Stimulated activated naive B cell treated with anti-CD40 and anti-IgM and Interleukin-4, amounts not matched to agents 10 μg/mL and 1 μg/mL and 100 μg/mL, for 72 hours (primary cell): ENCODE measurements around the gene AOPEP.

Experiments
- ATAC-seq, 2 donors: fragments of 150-1000 bp; cut with Tn5 transposase; replicated peaks; 2 replicates each; pipeline ENCODE4 v1.10.0; 2021; ENCODE audit warnings: moderate library complexity in 1 of 2
- DNase-seq: peaks from one replicate; pipeline ENCODE4 v3.0.0; 2021
- H3K27ac Mint-ChIP-seq: one replicate; pipeline ENCODE4 v1.8.0; 2022; ENCODE audit warnings: mild to moderate bottlenecking, mixed read lengths
- H3K27me3 Mint-ChIP-seq, 2 donors: one replicate each; pipeline ENCODE4 v1.8.0; 2022; ENCODE audit warnings: mixed read lengths in 2 of 2
- H3K36me3 Mint-ChIP-seq, 2 donors: one replicate each; pipeline ENCODE4 v1.8.0; 2022; ENCODE audit warnings: mixed read lengths in 2 of 2, mild to moderate bottlenecking in 1 of 2
- H3K4me1 Mint-ChIP-seq, 2 donors: one replicate each; pipeline ENCODE4 v1.8.0; 2022; ENCODE audit warnings: mixed read lengths in 2 of 2, mild to moderate bottlenecking in 1 of 2
- H3K4me3 Mint-ChIP-seq, 2 donors: one replicate each; pipeline ENCODE4 v1.8.0; 2022; ENCODE audit warnings: mild to moderate bottlenecking in 2 of 2, mixed read lengths in 2 of 2, moderate library complexity in 1 of 2
- H3K9me3 Mint-ChIP-seq, 2 donors: one replicate each; pipeline ENCODE4 v1.8.0; 2022; ENCODE audit warnings: mixed read lengths in 2 of 2, mild to moderate bottlenecking in 1 of 2

AOPEP gene

GRCh38 chr9:95000821-95001220, 274.3 kb downstream of the AOPEP start:
- Mint-ChIP-seq H3K27me3 (peaks cover 21 to 46% of the 10 kb centered on the region in 2 donors), H3K9me3 (no peaks in the 10 kb centered on the region), H3K4me1 (peaks cover 6 to 7% of the 10 kb centered on the region in 2 donors), H3K27ac (no peak overlapping the region), H3K4me3 (no peak overlapping the region), H3K36me3 (peaks cover 2 to 8% of the 10 kb centered on the region in 2 donors)
- no peak for ATAC-seq
- no peak for DNase-seq

DNA sequence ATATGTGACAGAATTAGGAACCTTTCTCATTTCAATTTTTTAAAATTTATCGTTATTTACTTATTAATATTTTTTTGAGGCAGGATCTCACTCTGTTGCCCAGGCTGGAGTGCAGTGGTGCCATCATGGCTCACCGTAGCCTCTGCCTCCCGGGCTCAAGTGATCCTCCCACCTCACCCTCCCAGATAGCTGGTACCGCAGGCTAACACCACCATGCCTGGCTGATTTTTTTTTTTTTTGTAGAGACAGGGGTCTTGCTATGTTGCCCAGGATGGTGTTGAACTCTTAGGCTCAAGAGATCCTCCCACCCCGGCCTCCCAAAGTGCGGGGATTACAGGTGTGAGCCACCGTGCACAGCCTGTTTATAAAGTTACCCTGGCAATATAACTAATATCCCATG, 275.2 kb downstream of the AOPEP start:
- H3K4me3 Mint-ChIP-seq = no peak overlapping the region
- peaks cover 6 to 7% of the 10 kb centered on the region in 2 donors for H3K4me1 Mint-ChIP-seq
- peaks cover 21 to 46% of the 10 kb centered on the region in 2 donors for H3K27me3 Mint-ChIP-seq
- H3K27ac Mint-ChIP-seq = no peak overlapping the region
- H3K9me3 Mint-ChIP-seq = no peaks in the 10 kb centered on the region
- peaks cover 4 to 8% of the 10 kb centered on the region in 2 donors for H3K36me3 Mint-ChIP-seq
- DNase-seq = no peak
- ATAC-seq = no peak

DNA sequence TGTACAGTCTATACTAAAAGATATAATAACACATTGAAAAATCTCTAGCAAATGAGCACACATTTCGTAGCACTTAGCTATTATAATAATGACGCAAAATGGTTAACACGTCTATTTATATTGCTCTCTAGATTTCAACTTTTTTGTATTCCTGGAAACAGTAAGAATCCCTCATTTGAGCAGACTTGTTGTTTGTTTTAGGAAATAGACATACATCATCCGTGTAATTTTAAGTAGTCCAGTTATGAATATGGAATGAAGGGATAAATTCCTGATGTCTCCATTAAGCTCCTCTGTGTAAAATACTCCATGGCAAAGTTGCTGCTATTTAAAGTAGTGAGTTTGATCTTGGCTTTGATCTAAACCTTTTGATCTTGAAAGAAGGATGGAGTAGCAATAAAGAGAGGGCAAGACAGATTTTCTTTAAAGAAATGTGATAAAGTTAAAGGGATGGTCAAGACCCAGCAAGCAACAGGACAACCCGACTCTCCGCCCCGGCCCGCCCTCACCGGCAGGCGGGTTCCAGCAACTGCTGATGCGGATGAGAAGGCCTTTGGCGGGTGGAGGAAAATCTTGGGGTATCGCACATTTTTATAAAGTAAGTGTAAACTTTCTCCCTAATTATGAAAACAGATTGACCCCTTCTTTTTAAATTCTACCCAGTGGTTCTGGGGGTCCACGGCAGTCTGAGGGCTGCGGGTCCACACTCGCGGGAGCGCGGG, 277.4 kb downstream of the AOPEP start:
- H3K27ac Mint-ChIP-seq = no peak overlapping the region
- no peak for DNase-seq
- H3K27me3 Mint-ChIP-seq = peaks cover 21 to 44% of the 10 kb centered on the region in 2 donors
- ATAC-seq = peak; percentile 27 to 31
- peaks cover 4 to 8% of the 10 kb centered on the region in 2 donors for H3K36me3 Mint-ChIP-seq
- H3K4me3 Mint-ChIP-seq = peak overlapping the region; percentile 62 to 69
- peaks cover 6 to 7% of the 10 kb centered on the region in 2 donors for H3K4me1 Mint-ChIP-seq
- no peaks in the 10 kb centered on the region for H3K9me3 Mint-ChIP-seq

DNA sequence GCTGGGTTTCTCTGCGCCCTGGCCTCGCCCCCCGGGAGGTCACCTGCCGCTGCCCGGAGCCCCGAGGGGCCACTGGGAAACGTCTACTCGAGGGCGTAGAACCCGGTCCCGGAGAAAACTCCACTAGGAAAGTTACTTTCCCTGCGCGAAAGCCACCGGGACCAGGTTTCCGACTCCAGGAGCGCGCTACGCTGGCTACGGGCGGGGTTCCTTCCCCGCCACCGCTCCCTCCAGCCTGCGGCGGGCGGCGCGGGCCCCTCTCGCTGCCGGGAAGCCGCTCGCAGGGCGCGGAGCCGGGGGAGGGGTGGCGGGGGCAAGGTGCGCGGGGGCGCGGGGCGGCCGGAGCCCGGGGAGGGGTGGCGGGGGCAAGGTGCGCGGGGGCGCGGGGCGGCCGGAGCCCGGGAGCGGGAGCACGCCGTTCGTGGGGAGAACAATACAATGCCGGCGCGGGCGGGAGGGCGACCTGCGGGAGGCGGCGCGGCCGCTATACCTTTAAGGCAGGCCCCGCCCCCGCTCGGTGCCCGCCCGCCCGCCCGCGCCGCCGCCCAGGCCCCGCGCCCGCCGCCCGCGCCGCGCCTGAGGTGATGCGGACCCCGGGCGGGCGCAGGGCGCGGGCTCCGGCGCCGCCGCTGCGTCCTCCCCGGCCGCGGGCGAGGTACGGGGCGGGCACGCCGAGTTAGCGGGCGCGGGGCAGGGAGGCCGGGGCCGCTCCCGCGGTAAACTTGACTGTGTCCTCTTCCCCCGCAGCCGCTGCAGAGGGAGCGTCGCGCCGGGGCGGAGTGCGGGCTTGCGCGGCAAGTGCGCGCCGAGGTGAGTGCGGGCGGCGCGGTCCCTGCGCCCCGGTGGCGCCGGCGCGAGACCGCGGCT, 278.1 kb downstream of the AOPEP start:
- H3K27ac Mint-ChIP-seq = no peak overlapping the region
- H3K9me3 Mint-ChIP-seq = no peaks in the 10 kb centered on the region
- peaks cover 6 to 7% of the 10 kb centered on the region in 2 donors for H3K4me1 Mint-ChIP-seq
- DNase-seq (peak; percentile 3), ATAC-seq (peak; percentile 76 to 82)
- H3K27me3 Mint-ChIP-seq = peaks cover 21 to 39% of the 10 kb centered on the region in 2 donors
- peak overlapping the region; percentile 62 to 69 for H3K4me3 Mint-ChIP-seq
- H3K36me3 Mint-ChIP-seq = peaks cover 4 to 8% of the 10 kb centered on the region in 2 donors

DNA sequence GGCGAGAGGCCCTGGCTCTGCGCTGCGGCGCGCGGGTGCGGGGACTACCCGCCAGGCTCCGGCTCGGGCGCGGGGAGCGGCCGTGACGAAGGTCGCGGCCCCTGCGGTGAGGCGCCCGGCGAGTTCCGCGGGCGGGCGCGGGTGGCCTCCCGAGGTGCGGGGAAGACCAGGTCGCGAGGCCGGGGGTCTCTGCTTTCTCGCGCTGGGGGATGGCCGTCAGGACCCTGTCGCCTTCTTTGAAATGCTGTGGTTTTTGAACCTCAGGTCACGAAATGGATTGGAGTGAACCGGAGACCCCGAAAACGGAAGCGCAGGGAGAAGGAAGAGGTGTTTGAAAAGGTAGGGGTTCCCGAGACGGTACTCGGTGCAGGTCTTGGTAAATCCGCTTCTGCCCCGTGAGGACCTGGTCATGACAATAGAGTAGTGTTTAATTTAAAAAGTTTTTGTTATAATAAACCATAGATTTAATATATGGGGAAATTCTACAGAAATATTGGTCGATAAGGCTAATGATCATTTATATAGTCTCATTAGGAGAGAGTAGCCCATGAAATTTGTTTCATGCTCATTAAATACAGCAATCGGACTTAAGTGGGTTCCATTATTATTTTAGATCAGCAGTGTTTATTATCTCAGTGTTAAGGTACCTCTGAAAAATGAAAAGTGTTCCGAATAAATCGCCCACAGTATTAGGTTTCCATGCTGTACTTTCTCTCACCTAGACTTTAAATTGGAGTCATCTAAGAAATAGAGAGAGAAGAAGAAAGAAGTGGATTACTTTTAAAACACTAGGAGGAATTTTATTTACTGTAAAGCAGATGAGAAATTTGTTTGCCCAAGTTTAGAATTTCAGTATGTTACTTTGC, 279.0 kb downstream of the AOPEP start:
- Mint-ChIP-seq H3K27me3 (peaks cover 20 to 30% of the 10 kb centered on the region in 2 donors), H3K36me3 (peaks cover 4 to 8% of the 10 kb centered on the region in 2 donors), H3K9me3 (no peaks in the 10 kb centered on the region), H3K4me1 (peaks cover 6 to 7% of the 10 kb centered on the region in 2 donors), H3K27ac (no peak overlapping the region), H3K4me3 (peak overlapping the region; percentile 65 to 73)
- DNase-seq = no peak
- ATAC-seq = no peak

GRCh38 chr9:95007226-95007869, 280.8 kb downstream of the AOPEP start:
- Mint-ChIP-seq H3K4me1 (peaks cover 6 to 7% of the 10 kb centered on the region in 2 donors), H3K4me3 (no peak overlapping the region), H3K27ac (no peak overlapping the region), H3K36me3 (peaks cover 2 to 3% of the 10 kb centered on the region in 2 donors), H3K9me3 (no peaks in the 10 kb centered on the region), H3K27me3 (peaks cover 14 to 23% of the 10 kb centered on the region in 2 donors)
- ATAC-seq = no peak
- no peak for DNase-seq

GRCh38 chr9:95008151-95008771, 281.8 kb downstream of the AOPEP start:
- DNase-seq (no peak), ATAC-seq (no peak)
- H3K4me1 Mint-ChIP-seq = peaks cover 4 to 6% of the 10 kb centered on the region in 2 donors
- no peaks in the 10 kb centered on the region for H3K9me3 Mint-ChIP-seq
- H3K4me3 Mint-ChIP-seq = no peak overlapping the region
- H3K27me3 Mint-ChIP-seq = peaks cover 5 to 14% of the 10 kb centered on the region in 2 donors
- no peak overlapping the region for H3K27ac Mint-ChIP-seq
- peaks cover 0 to 2% of the 10 kb centered on the region in 2 donors for H3K36me3 Mint-ChIP-seq

DNA sequence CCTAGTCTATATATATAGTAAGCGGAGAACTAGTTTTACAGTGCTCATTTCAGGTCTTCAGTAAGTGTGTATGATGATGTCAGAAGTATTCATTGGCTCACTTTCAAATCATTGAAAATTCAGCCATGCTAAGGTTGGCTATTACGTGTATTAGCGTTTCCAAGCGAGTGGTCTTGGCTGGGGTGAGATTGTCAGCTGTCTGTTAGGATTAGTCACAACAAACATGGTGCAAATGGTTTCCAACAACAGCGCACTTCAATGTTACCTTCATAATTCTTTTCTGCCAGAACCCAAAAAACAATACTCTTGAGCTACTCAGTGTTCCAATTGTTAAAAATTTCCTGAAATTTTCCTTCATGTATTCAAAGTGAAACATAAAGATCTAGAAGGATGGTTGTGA, 283.0 kb downstream of the AOPEP start:
- DNase-seq = no peak
- no peaks in the 10 kb centered on the region for H3K4me1 Mint-ChIP-seq
- no peaks in the 10 kb centered on the region for H3K9me3 Mint-ChIP-seq
- H3K36me3 Mint-ChIP-seq = peaks cover 0 to 2% of the 10 kb centered on the region in 2 donors
- peaks cover 5 to 7% of the 10 kb centered on the region in 2 donors for H3K27me3 Mint-ChIP-seq
- H3K4me3 Mint-ChIP-seq = no peak overlapping the region
- no peak overlapping the region for H3K27ac Mint-ChIP-seq
- ATAC-seq = no peak

- Mint-ChIP-seq H3K4me3 (no peak overlapping the region), H3K36me3 (peaks cover 0 to 2% of the 10 kb centered on the region in 2 donors), H3K27ac (no peak overlapping the region), H3K4me1 (no peaks in the 10 kb centered on the region), H3K27me3 (peaks cover 2 to 4% of the 10 kb centered on the region in 2 donors), H3K9me3 (no peaks in the 10 kb centered on the region)
- DNase-seq (no peak), ATAC-seq (no peak)
Observed at GRCh38 chr9:95010431-95010838, 283.9 kb downstream of the AOPEP start.

DNA sequence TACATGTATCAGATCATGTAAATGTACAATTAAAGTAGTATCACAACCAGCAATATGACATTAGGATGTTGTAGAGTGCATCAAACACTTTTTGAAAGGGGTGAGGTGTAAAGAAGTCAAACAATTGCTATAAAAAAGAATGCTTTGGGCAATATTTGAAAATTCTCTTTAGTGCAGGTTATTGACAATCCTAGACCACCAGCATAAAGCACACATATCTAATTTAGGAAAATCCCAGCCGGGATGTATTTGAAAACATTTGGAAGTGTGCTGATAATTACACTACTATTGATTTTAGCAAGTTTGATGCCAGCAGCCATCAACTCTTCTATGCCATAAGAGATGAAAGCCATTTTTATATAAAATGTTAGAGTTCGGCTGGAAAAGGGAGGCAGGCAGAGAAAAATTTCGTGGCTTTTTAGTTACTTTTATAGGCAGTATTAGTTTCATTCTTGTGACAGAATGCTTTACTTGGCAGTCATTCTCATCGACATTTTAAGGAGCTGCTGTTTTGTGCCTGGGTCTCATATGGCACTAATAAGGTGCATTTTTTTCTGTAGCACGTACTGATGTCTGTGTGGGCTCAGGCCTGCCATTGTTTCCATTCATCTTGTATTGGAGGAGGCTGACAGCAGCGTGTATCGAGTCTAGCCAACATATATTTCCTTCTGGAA, 285.7 kb downstream of the AOPEP start:
- H3K27me3 Mint-ChIP-seq = no peaks in the 10 kb centered on the region

DNA sequence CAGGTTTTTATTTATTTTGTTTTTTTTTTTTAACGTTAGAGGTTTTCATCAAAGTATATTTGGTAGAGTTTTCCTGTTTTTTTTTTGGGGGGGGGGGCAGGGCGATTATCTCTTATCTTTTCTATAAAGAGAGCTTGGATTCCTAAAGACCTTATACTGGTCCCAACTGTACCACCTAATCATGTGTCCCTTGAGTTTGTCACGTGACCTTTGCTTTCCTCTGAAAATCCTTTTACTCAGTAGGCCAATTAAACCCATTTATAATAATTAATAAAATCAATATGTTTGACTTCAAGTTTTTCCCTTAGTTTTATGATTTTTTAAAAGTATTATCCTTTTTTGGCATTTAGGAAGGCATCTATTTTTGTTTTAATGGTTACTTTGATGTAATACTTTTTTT, 286.4 kb downstream of the AOPEP start:
- Mint-ChIP-seq H3K4me1 (no peaks in the 10 kb centered on the region), H3K4me3 (no peak overlapping the region), H3K27ac (no peak overlapping the region), H3K27me3 (no peaks in the 10 kb centered on the region), H3K36me3 (peaks cover 0 to 4% of the 10 kb centered on the region in 2 donors), H3K9me3 (no peaks in the 10 kb centered on the region)
- DNase-seq (no peak), ATAC-seq (no peak)

More for the DNA sequence above, 285.7 kb downstream of the AOPEP start:
- H3K9me3 Mint-ChIP-seq = no peaks in the 10 kb centered on the region
- no peak overlapping the region for H3K27ac Mint-ChIP-seq
- ATAC-seq (no peak), DNase-seq (no peak)
- no peak overlapping the region for H3K4me3 Mint-ChIP-seq
- H3K36me3 Mint-ChIP-seq = no peaks in the 10 kb centered on the region
- no peaks in the 10 kb centered on the region for H3K4me1 Mint-ChIP-seq

DNA sequence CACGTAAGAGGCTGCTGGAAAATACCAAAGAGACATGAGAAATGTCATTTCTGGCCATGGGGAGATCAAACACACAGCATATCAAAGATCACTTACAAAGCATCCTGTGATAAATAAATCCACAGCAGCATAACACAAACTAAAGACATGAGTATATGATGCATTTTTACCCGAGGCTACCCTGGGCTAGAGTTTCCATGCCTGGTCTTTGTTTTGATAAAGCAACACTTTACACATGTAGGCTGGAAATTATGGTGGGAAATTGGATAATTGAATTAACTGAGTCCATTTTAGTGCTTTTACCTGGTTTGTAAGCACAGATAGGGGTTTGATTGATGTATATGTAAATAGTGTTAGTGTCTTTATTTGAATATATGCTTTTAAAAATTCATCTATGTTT, 288.4 kb downstream of the AOPEP start:
- DNase-seq = no peak
- no peak overlapping the region for H3K4me3 Mint-ChIP-seq
- H3K36me3 Mint-ChIP-seq = peaks cover 9 to 11% of the 10 kb centered on the region in 2 donors
- H3K27me3 Mint-ChIP-seq = no peaks in the 10 kb centered on the region
- no peak overlapping the region for H3K27ac Mint-ChIP-seq
- H3K4me1 Mint-ChIP-seq = no peaks in the 10 kb centered on the region
- no peak for ATAC-seq
- H3K9me3 Mint-ChIP-seq = no peaks in the 10 kb centered on the region

DNA sequence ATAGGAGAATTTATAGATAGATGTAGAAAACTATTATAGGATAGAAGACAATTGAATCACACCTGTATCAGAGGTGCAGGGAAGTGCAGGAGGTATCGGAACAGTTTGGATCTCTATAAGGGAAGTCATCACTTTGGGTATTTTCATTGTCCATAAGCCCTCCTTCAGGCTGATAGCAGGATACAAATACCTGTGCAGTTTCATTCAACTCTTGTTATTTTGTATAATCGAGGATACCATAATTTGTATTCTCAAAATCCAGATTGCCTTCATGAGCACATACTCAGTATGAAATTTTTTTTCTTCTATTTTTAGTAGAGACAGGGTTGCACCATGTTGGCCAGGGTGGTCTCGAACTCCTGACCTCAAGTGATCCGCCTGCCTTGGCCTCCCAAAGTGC, 289.1 kb downstream of the AOPEP start:
- H3K27me3 Mint-ChIP-seq = no peaks in the 10 kb centered on the region
- H3K27ac Mint-ChIP-seq = no peak overlapping the region
- DNase-seq (no peak), ATAC-seq (no peak)
- no peak overlapping the region for H3K4me3 Mint-ChIP-seq
- H3K4me1 Mint-ChIP-seq = no peaks in the 10 kb centered on the region
- H3K9me3 Mint-ChIP-seq = no peaks in the 10 kb centered on the region
- peaks cover 10 to 15% of the 10 kb centered on the region in 2 donors for H3K36me3 Mint-ChIP-seq
